ENCODE measurements around the gene COX20. TPM values are rescaled to one million over a fixed set of nuclear protein-coding genes. Genes with fewer than 3 reads are reported as not detected.

Gene COX20
- total RNA-seq, 1 experiment from 2014 or later, result 40.7 TPM

DNA sequence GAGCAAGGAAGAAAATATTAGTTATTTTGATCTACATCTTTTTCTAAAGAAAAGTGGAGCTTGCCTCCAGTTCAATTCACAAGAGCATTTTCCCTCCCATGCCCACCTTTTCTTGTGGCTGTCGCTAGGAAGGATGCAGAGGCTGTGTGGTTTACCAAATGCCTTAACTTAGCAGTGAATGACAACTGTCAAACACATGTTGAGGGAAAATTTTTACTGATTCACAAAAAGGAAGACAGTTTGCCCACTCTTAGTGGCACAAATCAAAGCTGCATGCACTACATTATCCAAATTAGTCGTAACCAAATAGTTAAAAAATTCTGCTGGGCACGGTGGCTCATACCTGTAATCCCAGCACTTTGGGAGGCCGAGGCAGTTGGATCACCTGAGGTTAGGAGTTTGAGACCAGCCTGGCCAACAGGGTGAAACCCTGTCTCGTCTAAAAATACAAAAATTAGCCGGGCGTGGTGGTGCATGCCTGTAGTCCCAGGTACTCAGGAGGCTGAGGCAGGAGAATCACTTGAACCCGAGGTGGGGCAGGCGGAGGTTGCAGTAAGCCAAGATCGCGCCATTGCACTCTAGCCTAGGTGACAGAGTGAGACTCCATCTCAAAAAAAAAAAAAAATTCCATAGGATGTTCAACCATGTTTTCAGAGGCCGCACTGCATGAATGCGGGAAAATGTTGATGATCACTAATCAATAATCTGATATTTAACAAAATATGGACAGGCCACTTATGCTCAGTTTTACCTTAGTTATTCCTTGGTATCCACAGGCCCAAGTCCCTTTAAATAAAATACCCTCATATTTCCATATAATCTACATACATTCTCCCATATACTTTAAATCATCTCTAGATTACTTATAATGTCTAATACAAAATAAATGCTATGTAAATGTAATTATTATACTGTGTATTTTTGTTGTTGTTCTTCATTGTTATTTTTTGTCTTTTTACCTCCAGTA, 9.0 kb downstream of the COX20 start:
- intact Hi-C loops (cut with micrococcal nuclease; ENCODE audit: unreplicated experiment), result no loop called here
- Histone ChIP-seq H3K4me2 (no peak overlapping the region), H3K27ac (peak overlapping the region; percentile 8; the same call in 1 of the 2 replicates), H3K27me3 (ENCODE audit: insufficient read depth, low read depth) (no peaks in the 10 kb centered on the region), H3K9me3 (ENCODE audit: insufficient read depth, low read depth) (no peaks in the 10 kb centered on the region), H4K20me1 (ENCODE audit: insufficient read depth) (peaks cover 17% of the 10 kb centered on the region; the same call in 1 of the 2 replicates), H3K36me3 (ENCODE audit: low read depth) (peaks cover 77% of the 10 kb centered on the region), H3K4me1 (replicated peaks; ENCODE audit: insufficient read depth) (no peaks in the 10 kb centered on the region), H3K79me2 (ENCODE audit: low read depth) (peaks cover 37% of the 10 kb centered on the region), H3F3A (ENCODE audit: insufficient read depth, low read depth) (peaks cover 89% of the 10 kb centered on the region), H2AFZ (no peak overlapping the region), H3K4me3 (no peak overlapping the region), H3K9me2 (ENCODE audit: insufficient read depth) (no peaks in the 10 kb centered on the region)
- POLR2A ChIA-PET (ENCODE audit: unreplicated experiment), result interaction anchor here (0.9 kb wide), 1 partner anchor 8 kb away, joined by 10 read pairs; no protein-coding TSS in a partner anchor
- BruUV-seq (replicated peaks), result TSS peak; percentile 15
- TF ChIP-seq, protein P1, sequence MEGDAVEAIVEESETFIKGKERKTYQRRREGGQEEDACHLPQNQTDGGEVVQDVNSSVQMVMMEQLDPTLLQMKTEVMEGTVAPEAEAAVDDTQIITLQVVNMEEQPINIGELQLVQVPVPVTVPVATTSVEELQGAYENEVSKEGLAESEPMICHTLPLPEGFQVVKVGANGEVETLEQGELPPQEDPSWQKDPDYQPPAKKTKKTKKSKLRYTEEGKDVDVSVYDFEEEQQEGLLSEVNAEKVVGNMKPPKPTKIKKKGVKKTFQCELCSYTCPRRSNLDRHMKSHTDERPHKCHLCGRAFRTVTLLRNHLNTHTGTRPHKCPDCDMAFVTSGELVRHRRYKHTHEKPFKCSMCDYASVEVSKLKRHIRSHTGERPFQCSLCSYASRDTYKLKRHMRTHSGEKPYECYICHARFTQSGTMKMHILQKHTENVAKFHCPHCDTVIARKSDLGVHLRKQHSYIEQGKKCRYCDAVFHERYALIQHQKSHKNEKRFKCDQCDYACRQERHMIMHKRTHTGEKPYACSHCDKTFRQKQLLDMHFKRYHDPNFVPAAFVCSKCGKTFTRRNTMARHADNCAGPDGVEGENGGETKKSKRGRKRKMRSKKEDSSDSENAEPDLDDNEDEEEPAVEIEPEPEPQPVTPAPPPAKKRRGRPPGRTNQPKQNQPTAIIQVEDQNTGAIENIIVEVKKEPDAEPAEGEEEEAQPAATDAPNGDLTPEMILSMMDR (conservative IDR thresholded peaks at IDR 0.05), result no peak
- TF ChIP-seq EZH2 (IDR thresholded peaks at IDR 0.05; ENCODE audit: low read depth), result no peak
- no peak for DNase-seq
- CTCF ChIA-PET, result no interaction called here

GRCh38 chr1:244846653-244847052, 11.2 kb downstream of the COX20 start:
- DNase-seq, result no peak
- Histone ChIP-seq H4K20me1 (ENCODE audit: insufficient read depth) (peaks cover 21% of the 10 kb centered on the region), H3K4me2 (no peak overlapping the region), H3K4me1 (replicated peaks; ENCODE audit: insufficient read depth) (no peaks in the 10 kb centered on the region), H3K27ac (no peak overlapping the region), H3F3A (ENCODE audit: insufficient read depth, low read depth) (peaks cover 85% of the 10 kb centered on the region), H3K36me3 (ENCODE audit: low read depth) (peaks cover 68% of the 10 kb centered on the region), H3K4me3 (no peak overlapping the region), H3K9me3 (ENCODE audit: insufficient read depth, low read depth) (no peaks in the 10 kb centered on the region), H3K9me2 (ENCODE audit: insufficient read depth) (no peaks in the 10 kb centered on the region), H2AFZ (no peak overlapping the region), H3K79me2 (ENCODE audit: low read depth) (peaks cover 23% of the 10 kb centered on the region), H3K27me3 (ENCODE audit: insufficient read depth, low read depth) (no peaks in the 10 kb centered on the region)
- intact Hi-C loops (cut with micrococcal nuclease; ENCODE audit: unreplicated experiment), result no loop called here
- TF ChIP-seq, protein P1 (conservative IDR thresholded peaks at IDR 0.05), result no peak
- no peak for TF ChIP-seq EZH2 (IDR thresholded peaks at IDR 0.05; ENCODE audit: low read depth)
- ChIA-PET POLR2A (ENCODE audit: unreplicated experiment) (no interaction called here), CTCF (no interaction called here)
- no TSS peak for BruUV-seq (replicated peaks)

GRCh38 chr1:244849189-244849866, 13.9 kb downstream of the COX20 start:
- no peak overlapping the region for H2AFZ ChIP-seq
- intact Hi-C loops (cut with micrococcal nuclease; ENCODE audit: unreplicated experiment), result no loop called here
- no peaks in the 10 kb centered on the region for H3K4me1 ChIP-seq (replicated peaks; ENCODE audit: insufficient read depth)
- H3K36me3 ChIP-seq (ENCODE audit: low read depth), result peaks cover 68% of the 10 kb centered on the region
- BruUV-seq (replicated peaks), result no TSS peak
- CTCF ChIA-PET, result no interaction called here
- no peak for TF ChIP-seq EZH2 (IDR thresholded peaks at IDR 0.05; ENCODE audit: low read depth)
- TF ChIP-seq, protein P1 (conservative IDR thresholded peaks at IDR 0.05), result no peak
- peaks cover 39% of the 10 kb centered on the region for H4K20me1 ChIP-seq (ENCODE audit: insufficient read depth)
- H3K9me2 ChIP-seq (ENCODE audit: insufficient read depth), result no peaks in the 10 kb centered on the region
- peaks cover 34% of the 10 kb centered on the region for H3K79me2 ChIP-seq (ENCODE audit: low read depth)
- no peak overlapping the region for H3K27ac ChIP-seq
- no peaks in the 10 kb centered on the region for H3K9me3 ChIP-seq (ENCODE audit: insufficient read depth, low read depth)
- POLR2A ChIA-PET (ENCODE audit: unreplicated experiment), result interaction anchor here (0.6 kb wide), 1 partner anchor 10 kb away, joined by 4 read pairs; no protein-coding TSS in a partner anchor
- DNase-seq, result no peak
- H3F3A ChIP-seq (ENCODE audit: insufficient read depth, low read depth), result peaks cover 91% of the 10 kb centered on the region
- H3K27me3 ChIP-seq (ENCODE audit: insufficient read depth, low read depth), result no peaks in the 10 kb centered on the region
- H3K4me3 ChIP-seq, result no peak overlapping the region
- no peak overlapping the region for H3K4me2 ChIP-seq

Measured in PC-9 (cell line).